Measurements from ENCODE around the gene TSPAN18.

DNA sequence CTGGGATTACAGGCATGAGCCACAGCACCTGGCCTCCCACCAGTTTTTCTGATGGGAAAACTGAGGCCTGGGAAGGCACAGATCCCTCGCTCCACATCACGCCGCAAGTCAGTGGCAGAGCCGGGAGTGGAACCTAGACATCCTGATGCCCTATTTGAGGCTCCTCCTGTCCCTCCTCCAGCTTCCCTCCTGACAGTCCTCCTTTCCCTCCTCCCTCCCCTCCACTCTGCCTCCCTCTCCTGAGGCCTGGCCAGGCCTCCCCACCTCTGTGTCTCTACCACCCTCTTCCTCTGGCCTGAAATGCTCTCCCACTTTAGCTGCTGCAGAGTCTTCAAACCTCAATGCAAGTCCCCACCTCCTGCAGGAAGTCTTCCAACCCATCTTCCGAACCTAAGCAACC lies 237.2 kb downstream of the TSPAN18 start:
- no peak for TF ChIP-seq POLR2A (IDR thresholded peaks at IDR 0.05; ENCODE audit: control extremely low read depth in 1 of 2, low read depth in 2 of 2, low read length in 2 of 2)
- TF ChIP-seq CBX8 (IDR thresholded peaks at IDR 0.05; ENCODE audit: borderline replicate concordance, low read depth, low read length), result no peak
- TF ChIP-seq EZH2 (IDR thresholded peaks at IDR 0.05; ENCODE audit: low read depth, low read length, severe bottlenecking), result no peak
- no peak for TF ChIP-seq SUZ12 (IDR thresholded peaks at IDR 0.05; ENCODE audit: low read length)
- TF ChIP-seq, protein P1, sequence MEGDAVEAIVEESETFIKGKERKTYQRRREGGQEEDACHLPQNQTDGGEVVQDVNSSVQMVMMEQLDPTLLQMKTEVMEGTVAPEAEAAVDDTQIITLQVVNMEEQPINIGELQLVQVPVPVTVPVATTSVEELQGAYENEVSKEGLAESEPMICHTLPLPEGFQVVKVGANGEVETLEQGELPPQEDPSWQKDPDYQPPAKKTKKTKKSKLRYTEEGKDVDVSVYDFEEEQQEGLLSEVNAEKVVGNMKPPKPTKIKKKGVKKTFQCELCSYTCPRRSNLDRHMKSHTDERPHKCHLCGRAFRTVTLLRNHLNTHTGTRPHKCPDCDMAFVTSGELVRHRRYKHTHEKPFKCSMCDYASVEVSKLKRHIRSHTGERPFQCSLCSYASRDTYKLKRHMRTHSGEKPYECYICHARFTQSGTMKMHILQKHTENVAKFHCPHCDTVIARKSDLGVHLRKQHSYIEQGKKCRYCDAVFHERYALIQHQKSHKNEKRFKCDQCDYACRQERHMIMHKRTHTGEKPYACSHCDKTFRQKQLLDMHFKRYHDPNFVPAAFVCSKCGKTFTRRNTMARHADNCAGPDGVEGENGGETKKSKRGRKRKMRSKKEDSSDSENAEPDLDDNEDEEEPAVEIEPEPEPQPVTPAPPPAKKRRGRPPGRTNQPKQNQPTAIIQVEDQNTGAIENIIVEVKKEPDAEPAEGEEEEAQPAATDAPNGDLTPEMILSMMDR (IDR thresholded peaks at IDR 0.05; ENCODE audit: control extremely low read depth in 1 of 3, insufficient read depth in 1 of 3, low read depth in 1 of 3, low read length in 3 of 3), result no peak
